Colonic mucosa (tissue), 4 donors: ENCODE data around the gene PCSK2. TPM values are rescaled to one million over a fixed set of nuclear protein-coding genes. Genes with fewer than 3 reads are reported as not detected.

Experiments used
- DNase-seq: peaks from one replicate; pipeline ENCODE4 v3.0.0-alpha.2; 2020
- H3K27ac ChIP-seq: fragments of 200-600 bp; one replicate; pipeline ENCODE4 v1.8.0; 2021
- H3K27me3 ChIP-seq: fragments of 200-600 bp; one replicate; pipeline ENCODE4 v1.8.0; 2021
- H3K36me3 ChIP-seq: fragments of 200-600 bp; one replicate; pipeline ENCODE4 v1.8.0; 2021
- H3K4me1 ChIP-seq: fragments of 200-600 bp; one replicate; pipeline ENCODE4 v1.8.0; 2021; ENCODE audit warnings: mild to moderate bottlenecking
- H3K4me3 ChIP-seq: fragments of 200-600 bp; one replicate; pipeline ENCODE4 v1.8.0; 2021
- H3K9ac ChIP-seq, 2 donors: one replicate each; pipeline ENCODE4 v1.7.0; 2013; ENCODE audit warnings: control low read depth in 2 of 2, low read depth in 2 of 2, low read length in 2 of 2
- H3K9me3 ChIP-seq: fragments of 200-600 bp; one replicate; pipeline ENCODE4 v1.8.0; 2021
- intact Hi-C: fragments of 100-400 bp; cut with DNase I; formaldehyde crosslinking; loops from one replicate; pipeline ENCODE4 v1.14.1; 2022
- total RNA-seq, 2 donors: library from RNA; stranded (reverse); fragmentation: NEBNext Ultra II Directional in 1 of 2; extraction: Animal tissue kit (Norgen Biotek cat#: 25700) in 1 of 2; gene quantifications; one replicate each; pipeline ENCODE4 v1.2.1, GENCODE V29; 2021
- TF ChIP-seq, protein P1 (sequence below): fragments of 200-600 bp; IDR thresholded peaks from one replicate; pipeline ENCODE4 v1.8.0; 2022; ENCODE audit warnings: antibody characterized with exemption, mild to moderate bottlenecking
- donor health status: healthy.
- donor health status: DM: no; HTN: no; CAD: no.
- donor health status: DM: no; HTN: no; CAD: no.

PCSK2 gene
- total RNA-seq, 2 donors from 2014 or later, result 0.32 to 2.0 TPM

DNA sequence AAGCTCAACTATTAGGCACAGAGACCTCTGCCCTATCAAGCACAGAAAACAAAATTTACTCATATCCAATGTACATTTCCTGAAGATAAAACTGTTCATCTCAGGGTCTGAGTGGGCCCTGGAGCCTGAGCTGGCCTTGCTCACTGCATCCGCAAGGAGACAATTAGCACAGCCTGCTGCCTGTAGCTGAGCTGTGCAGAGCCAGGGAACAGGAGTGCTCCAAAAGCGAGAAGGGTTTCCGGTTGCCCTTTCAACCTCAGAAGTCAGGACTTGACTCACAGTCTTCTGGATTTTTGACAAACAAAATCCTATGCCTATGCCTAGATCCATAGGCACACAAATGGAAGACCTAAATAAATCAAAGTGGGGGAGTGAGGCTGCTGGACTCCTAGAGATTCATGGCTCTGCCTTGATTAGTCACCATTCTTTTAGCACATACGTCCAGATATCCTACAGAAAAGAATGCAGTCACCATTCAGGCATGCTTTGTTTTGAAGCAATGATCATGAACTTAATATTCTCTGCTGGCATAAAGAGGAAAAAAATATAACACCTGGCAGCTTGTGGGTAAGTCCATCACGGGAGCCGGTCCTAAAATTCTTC, 230.8 kb downstream of the PCSK2 start:
- intact Hi-C loops, result no loop called here
- TF ChIP-seq, protein P1, sequence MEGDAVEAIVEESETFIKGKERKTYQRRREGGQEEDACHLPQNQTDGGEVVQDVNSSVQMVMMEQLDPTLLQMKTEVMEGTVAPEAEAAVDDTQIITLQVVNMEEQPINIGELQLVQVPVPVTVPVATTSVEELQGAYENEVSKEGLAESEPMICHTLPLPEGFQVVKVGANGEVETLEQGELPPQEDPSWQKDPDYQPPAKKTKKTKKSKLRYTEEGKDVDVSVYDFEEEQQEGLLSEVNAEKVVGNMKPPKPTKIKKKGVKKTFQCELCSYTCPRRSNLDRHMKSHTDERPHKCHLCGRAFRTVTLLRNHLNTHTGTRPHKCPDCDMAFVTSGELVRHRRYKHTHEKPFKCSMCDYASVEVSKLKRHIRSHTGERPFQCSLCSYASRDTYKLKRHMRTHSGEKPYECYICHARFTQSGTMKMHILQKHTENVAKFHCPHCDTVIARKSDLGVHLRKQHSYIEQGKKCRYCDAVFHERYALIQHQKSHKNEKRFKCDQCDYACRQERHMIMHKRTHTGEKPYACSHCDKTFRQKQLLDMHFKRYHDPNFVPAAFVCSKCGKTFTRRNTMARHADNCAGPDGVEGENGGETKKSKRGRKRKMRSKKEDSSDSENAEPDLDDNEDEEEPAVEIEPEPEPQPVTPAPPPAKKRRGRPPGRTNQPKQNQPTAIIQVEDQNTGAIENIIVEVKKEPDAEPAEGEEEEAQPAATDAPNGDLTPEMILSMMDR, result no peak

DNA sequence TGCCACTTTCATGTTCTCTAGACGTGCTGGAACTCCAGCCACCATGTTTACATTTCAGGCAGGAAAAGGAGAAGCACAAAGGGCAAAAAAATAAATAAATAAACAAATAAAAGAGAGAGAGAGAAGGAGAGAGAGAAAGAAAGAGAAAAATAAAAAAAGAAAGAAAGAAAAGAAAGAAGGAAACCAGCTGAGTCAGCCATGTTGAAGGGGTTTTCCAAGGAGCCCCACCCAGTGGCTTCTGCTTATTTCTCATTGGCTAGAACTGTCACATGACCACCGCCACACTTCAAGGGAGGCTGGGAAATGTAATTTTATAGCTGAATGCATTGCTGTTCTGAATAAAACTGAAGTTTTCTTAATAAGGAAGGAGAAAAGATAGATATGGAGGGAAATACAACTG, 233.3 kb downstream of the PCSK2 start:
- DNase-seq, result no peak
- H3K27ac ChIP-seq, result no peak overlapping the region
- TF ChIP-seq, protein P1, result no peak
- intact Hi-C loops, result no loop called here
- H3K9ac ChIP-seq, result no peak overlapping the region
- H3K9me3 ChIP-seq, result no peaks in the 10 kb centered on the region
- H3K36me3 ChIP-seq, result no peaks in the 10 kb centered on the region
- H3K4me3 ChIP-seq, result no peak overlapping the region
- H3K4me1 ChIP-seq, result no peaks in the 10 kb centered on the region
- H3K27me3 ChIP-seq, result no peaks in the 10 kb centered on the region

More for the DNA sequence above, 230.8 kb downstream of the PCSK2 start:
- Histone ChIP-seq H3K27me3 (no peaks in the 10 kb centered on the region), H3K4me1 (no peaks in the 10 kb centered on the region), H3K27ac (no peak overlapping the region), H3K9ac (no peak overlapping the region), H3K36me3 (no peaks in the 10 kb centered on the region), H3K9me3 (no peaks in the 10 kb centered on the region), H3K4me3 (no peak overlapping the region)
- no peak for DNase-seq

DNA sequence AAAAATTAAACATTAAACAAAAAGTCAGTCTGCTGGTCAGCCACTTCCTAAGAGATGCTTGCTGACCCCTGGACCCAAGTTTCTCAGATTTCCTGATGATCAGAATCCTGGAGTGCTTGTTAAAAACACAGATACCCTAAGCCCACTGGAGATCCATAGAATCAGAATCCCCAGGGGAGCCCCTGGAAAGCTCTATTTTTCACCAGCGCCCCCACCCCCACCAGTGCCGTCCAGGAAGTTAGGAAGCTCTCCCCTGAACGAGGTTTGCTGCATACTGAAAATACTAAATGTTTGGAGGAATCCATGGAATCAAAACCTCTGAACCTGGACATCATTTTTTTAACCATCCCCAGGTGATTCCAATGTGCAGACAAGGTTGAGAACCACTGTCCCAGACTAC, 235.1 kb downstream of the PCSK2 start:
- H3K9me3 ChIP-seq, result no peaks in the 10 kb centered on the region

DNA sequence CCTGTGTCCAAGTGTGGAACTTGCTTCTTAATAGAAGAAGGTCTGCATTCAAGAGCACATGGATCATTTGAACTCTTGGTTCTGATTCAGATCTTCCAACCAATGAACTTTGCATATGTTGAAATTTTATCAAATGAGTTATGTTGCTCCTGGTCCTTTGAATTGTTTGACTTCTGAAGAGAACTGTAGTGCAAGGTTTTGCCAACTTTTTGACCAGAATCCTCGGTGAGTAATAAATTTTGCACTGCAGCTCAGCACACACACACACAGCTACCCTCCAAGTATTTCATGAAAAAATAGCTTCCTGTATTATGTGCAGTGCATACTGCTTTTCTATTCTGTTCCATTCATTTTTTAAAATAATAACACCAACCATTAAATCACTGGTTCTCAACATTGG, 236.9 kb downstream of the PCSK2 start:
- intact Hi-C loops, result no loop called here
- TF ChIP-seq, protein P1, result no peak
- no peaks in the 10 kb centered on the region for H3K9me3 ChIP-seq
- no peak overlapping the region for H3K27ac ChIP-seq
- H3K4me3 ChIP-seq, result no peak overlapping the region
- no peak overlapping the region for H3K9ac ChIP-seq
- no peaks in the 10 kb centered on the region for H3K36me3 ChIP-seq
- H3K27me3 ChIP-seq, result no peaks in the 10 kb centered on the region
- DNase-seq, result no peak
- no peaks in the 10 kb centered on the region for H3K4me1 ChIP-seq

More for the DNA sequence above, 235.1 kb downstream of the PCSK2 start:
- H3K4me1 ChIP-seq, result no peaks in the 10 kb centered on the region
- no peak overlapping the region for H3K4me3 ChIP-seq
- H3K27ac ChIP-seq, result no peak overlapping the region
- intact Hi-C loops, result no loop called here
- no peak overlapping the region for H3K9ac ChIP-seq
- no peaks in the 10 kb centered on the region for H3K27me3 ChIP-seq
- DNase-seq, result no peak
- H3K36me3 ChIP-seq, result no peaks in the 10 kb centered on the region
- TF ChIP-seq, protein P1, result no peak

DNA sequence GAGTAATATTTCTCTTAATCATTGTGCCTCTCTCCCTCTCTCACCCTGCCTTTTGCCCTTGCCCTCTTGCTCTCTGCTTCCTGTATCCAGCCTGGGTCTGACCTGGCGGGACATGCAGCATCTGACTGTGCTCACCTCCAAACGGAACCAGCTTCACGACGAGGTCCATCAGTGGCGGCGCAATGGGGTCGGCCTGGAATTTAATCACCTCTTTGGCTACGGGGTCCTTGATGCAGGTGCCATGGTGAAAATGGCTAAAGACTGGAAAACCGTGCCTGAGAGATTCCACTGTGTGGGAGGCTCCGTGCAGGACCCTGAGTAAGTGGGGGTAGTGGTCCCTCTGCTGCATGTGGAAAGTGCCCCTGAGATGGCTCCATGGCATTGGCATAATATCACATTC, 238.4 kb downstream of the PCSK2 start:
- intact Hi-C loops, result no loop called here
- TF ChIP-seq, protein P1, result no peak
- DNase-seq, result no peak
- Histone ChIP-seq H3K4me3 (no peak overlapping the region), H3K27ac (no peak overlapping the region), H3K9ac (no peak overlapping the region), H3K36me3 (no peaks in the 10 kb centered on the region), H3K9me3 (no peaks in the 10 kb centered on the region), H3K4me1 (no peaks in the 10 kb centered on the region), H3K27me3 (no peaks in the 10 kb centered on the region)
